Fibroblast of mammary gland (primary cell): ENCODE results near the gene VIPR1.
A peak's percentile ranks its signal among the peaks of the same experiment; 100 is the strongest.
"Not testable (repeated sequence)": the region's sequence is repeated elsewhere in the genome, so short reads cannot be mapped to it uniquely, and the experiment has no call there.

Source experiments
- DNase-seq: peaks from one replicate; pipeline ENCODE4 v3.0.0-alpha.2; 2010; ENCODE audit warnings: low read depth
- H3K4me3 ChIP-seq: 2 replicates; pipeline ENCODE4 v1.5.1; 2011; ENCODE audit warnings: low read depth, mild to moderate bottlenecking, low read length, moderate library complexity; ENCODE audit not compliant: control insufficient read depth
- CTCF ChIP-seq: conservative IDR thresholded peaks from 2 replicates; pipeline ENCODE4 v1.5.1; 2011; ENCODE audit warnings: low read depth, low read length, inconsistent platforms; ENCODE audit not compliant: control insufficient read depth, insufficient read depth

The VIPR1 gene

DNA sequence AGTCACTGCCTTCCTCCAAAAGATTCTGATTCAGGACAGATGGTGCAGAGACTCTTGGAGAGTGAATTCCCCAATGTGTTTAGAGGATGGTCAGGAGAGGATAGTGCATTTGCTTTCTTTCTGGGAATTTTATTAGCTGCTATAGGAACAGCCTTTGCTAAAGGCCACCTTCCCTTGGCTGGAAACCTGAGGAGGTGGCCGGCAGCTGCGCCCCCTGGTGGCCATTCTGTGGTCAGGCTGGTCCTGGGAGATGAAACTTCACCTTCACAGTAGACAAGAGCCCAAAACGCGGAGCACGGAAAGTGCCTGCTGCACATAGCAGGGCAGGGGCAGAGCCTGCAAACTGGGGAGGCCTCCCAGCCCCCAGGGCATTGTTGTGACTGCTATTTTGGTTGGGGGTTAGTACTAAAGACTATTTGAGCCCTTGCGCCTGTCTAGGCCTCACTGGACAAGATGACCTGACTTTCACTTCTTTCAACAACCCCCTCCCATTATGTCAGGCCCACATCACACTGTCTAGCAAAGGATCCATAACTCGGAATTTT is 45.0 kb downstream of the VIPR1 start:
- no peak overlapping the region for H3K4me3 ChIP-seq
- DNase-seq, result peak; percentile 51
- TF ChIP-seq CTCF, result peak; percentile 92

DNA sequence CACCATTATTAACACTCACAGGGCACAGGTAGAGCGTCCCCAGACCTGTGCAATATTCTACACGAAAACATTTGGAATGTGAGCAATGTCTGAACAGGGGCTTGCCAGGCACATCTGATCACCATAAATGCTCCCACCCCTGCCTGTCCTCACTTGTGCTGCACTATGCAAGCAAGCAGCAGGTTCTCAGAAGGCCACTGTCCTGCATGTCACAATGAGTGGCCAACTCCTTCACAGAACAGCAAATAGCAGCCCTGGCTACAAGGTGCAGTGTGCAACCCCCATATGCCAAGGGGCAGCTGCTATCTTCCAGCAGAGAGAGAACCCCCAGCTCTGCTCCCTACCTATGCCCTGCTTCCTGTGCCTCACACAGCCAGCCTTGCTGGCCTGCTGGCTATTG is 46.7 kb downstream of the VIPR1 start:
- H3K4me3 ChIP-seq, result no peak overlapping the region
- no peak for DNase-seq
- TF ChIP-seq CTCF, result no peak

GRCh38 chr3:42550250-42550649 is 47.8 kb downstream of the VIPR1 start:
- no peak for TF ChIP-seq CTCF
- DNase-seq, result no peak
- H3K4me3 ChIP-seq, result no peak overlapping the region

- TF ChIP-seq CTCF, result no peak
- DNase-seq, result no peak
- no peak overlapping the region for H3K4me3 ChIP-seq
These were observed 50.4 kb downstream of the VIPR1 start for GRCh38 chr3:42552830-42553229.

DNA sequence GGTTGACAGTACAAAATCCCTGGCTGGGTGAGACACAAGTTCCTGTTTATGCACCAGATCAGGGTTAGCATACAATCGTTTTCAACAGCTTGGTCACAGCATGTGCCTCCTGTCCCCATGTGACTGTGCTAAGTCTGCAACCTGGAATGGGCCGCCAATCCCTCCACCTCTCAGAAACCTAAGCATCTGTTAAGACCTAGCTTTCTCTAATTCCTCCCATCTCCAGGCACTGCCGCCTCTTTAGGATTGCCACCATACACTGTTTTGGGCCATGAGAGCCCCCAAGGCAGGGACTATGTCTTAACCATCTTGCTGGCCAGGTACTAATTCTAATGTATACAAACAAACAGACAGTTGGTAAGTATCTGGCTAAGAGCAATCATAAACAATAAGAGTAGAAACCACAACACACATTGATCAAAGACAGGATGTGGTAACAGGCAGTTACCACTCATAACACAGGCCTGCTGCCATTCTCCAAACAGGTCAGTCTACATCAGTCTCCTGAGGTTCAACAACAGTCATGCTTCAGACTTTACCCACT is 53.7 kb downstream of the VIPR1 start:
- TF ChIP-seq CTCF, result no peak
- DNase-seq, result no peak

GRCh38 chr3:42556817-42557216 is 54.4 kb downstream of the VIPR1 start:
- DNase-seq, H3K4me3 ChIP-seq: not testable (repeated sequence)

More for the DNA sequence above, 53.7 kb downstream of the VIPR1 start:
- no peak overlapping the region for H3K4me3 ChIP-seq

GRCh38 chr3:42557854-42558253 is 55.4 kb downstream of the VIPR1 start:
- no peak for TF ChIP-seq CTCF
- no peak for DNase-seq
- H3K4me3 ChIP-seq, result no peak overlapping the region
